K562 (cell line): Measurements from ENCODE around the gene MSANTD4.

Source experiments
- CTCF ChIP-seq, 3 experiments: IDR thresholded peaks in 2 of 3; conservative IDR thresholded peaks in 1 of 3; 2 replicates each; pipeline ENCODE4 v1.5.1; 2011 to 2012; ENCODE audit warnings: low read length in 3 of 3, mild to moderate bottlenecking in 3 of 3, control low read depth in 2 of 3, improper control_type of control experiment in 1 of 3, inconsistent platforms in 1 of 3, low read depth in 1 of 3, mixed read lengths in 1 of 3, moderate library complexity in 1 of 3; ENCODE audit not compliant: insufficient read depth in 2 of 3
- GABPB1 ChIP-seq: sonication (generic); formaldehyde crosslinking; IDR thresholded peaks from 2 replicates; pipeline ENCODE4 v1.8.0; 2022; ENCODE audit warnings: mild to moderate bottlenecking, missing genetic modification reagents

DNA sequence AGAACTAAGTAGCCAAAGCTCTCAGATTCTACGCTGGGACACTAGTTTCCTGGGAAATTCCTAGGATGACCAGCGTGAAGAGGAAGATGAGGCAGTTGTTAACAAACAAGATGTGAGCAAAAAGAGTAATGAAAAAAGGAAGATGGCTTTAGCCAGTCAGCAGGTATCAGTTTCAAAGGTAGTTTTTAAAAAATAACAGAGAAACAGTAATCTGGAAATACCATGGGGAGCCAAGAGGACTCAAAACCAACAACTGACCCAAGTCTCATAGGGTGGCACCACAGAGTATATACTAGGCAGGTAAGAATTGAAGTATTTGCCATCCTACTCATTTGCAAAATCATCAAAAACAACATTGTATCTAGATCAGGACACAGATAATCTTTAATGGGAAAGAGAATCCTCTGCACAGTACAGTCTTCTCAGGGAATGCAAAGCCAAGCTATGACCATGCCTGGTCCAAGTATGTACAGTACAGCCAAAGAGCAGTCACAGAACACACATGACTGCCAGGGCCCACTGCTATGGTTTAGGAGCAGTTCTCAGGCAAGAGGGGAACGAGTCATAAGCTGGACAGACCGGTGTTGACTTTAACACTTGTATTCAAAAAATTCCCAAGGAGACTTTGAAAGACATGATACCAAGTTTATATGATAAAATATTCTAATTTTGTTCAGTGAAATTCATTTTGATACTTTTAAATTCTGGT is 20.6 kb downstream of the MSANTD4 start:
- no peak for TF ChIP-seq GABPB1 (CRISPR knock-in tag)
- no peak for TF ChIP-seq CTCF (IDR thresholded peaks at IDR 0.05 in 2 of 3, conservative IDR thresholded peaks at IDR 0.05 in 1 of 3; ENCODE audit: insufficient read depth in 2 of 3, low read depth in 1 of 3, low read length in 3 of 3)
